Measurements from ENCODE around the gene TIAM1.

- TF ChIP-seq CTCF (IDR thresholded peaks at IDR 0.05) (no peak), POLR2A (IDR thresholded peaks at IDR 0.05) (no peak), EP300 (IDR thresholded peaks at IDR 0.05) (no peak)
These were observed 57.4 kb downstream of the TIAM1 start for GRCh38 chr21:31286621-31287020.
